Measurements from ENCODE around the gene HK3. TPM values are rescaled to one million over a fixed set of nuclear protein-coding genes. Genes with fewer than 3 reads are reported as not detected.

HK3 gene
- total RNA-seq, 3 donors from 2014 or later = 2.5 to 5.0 (median 4.3) TPM

DNA sequence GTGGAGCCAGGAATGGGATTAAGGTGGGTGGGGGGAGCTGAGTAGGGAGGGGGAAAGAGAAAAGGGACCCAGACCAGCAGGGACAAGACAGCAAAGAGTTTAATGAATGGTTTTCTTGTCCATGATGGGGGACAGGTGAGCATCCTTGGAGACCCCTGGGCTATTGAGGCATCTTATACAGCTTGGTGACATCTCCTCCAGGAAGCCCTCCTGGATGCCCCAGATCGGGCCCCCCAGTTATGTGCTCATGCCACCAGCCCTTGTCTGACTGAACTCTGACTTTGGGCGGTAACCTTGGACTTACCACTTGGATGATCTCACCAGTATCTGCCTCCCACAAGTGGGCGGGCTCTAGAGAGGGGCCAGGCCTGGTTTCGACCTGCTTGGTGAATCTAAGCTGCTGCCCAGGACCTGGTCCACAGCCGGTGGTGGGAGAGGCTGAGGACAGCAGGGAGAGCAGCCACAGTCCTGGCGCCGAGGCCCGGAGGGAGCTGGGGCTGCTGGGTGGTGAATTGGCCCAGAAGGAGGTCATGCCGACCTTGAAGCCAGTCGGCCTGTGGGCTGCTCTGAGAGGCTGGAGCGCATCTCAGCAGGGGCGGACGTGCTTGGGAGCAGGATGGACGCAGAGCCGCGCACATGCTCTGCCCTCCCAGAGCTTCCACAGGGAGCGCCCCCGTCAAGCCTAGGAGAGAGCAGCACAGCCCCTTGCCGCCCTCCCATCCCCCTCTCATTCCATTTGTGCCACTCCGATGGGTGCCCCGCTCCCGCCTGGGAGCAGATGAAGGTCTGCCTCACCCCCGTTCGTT is 52.6 kb downstream of the HK3 start:
- no peaks in the 10 kb centered on the region for H3K4me1 ChIP-seq
- TF ChIP-seq POLR2AphosphoS5 (IDR thresholded peaks at IDR 0.05) = no peak
- no peak for TF ChIP-seq POLR2A (IDR thresholded peaks at IDR 0.05)
- TF ChIP-seq, protein P1, sequence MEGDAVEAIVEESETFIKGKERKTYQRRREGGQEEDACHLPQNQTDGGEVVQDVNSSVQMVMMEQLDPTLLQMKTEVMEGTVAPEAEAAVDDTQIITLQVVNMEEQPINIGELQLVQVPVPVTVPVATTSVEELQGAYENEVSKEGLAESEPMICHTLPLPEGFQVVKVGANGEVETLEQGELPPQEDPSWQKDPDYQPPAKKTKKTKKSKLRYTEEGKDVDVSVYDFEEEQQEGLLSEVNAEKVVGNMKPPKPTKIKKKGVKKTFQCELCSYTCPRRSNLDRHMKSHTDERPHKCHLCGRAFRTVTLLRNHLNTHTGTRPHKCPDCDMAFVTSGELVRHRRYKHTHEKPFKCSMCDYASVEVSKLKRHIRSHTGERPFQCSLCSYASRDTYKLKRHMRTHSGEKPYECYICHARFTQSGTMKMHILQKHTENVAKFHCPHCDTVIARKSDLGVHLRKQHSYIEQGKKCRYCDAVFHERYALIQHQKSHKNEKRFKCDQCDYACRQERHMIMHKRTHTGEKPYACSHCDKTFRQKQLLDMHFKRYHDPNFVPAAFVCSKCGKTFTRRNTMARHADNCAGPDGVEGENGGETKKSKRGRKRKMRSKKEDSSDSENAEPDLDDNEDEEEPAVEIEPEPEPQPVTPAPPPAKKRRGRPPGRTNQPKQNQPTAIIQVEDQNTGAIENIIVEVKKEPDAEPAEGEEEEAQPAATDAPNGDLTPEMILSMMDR (IDR thresholded peaks at IDR 0.05) = no peak
- no peaks in the 10 kb centered on the region for H3K9me3 ChIP-seq
- intact Hi-C loops (cut with DNase I; ENCODE audit: low total_unique reads) = no loop called here
- H3K27me3 ChIP-seq = peaks cover 0 to 67% of the 10 kb centered on the region in 2 donors
- no peaks in the 10 kb centered on the region for H3K36me3 ChIP-seq
- DNase-seq (ENCODE audit: low spot score in 2 of 2) = no peak
- H3K27ac ChIP-seq = no peak overlapping the region
- H3K4me3 ChIP-seq = no peak overlapping the region

DNA sequence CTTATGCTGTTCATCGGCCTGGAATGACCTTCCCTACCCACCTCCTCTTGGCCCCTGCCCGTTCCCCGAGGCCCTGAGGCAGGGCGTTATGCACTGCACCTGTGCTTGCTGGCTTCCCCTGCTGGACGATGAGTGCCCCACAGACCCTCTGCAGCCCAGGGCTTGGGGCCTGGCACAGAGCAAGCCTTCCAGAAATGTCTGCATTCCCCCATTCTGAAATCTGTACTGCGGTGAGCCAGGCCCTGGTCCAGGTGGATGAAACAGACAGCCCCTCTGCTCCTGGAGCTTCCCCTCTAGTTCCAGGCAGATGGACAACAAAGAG is 53.8 kb downstream of the HK3 start:
- Histone ChIP-seq H3K9me3 (no peaks in the 10 kb centered on the region), H3K27ac (no peak overlapping the region), H3K36me3 (no peaks in the 10 kb centered on the region), H3K4me1 (no peaks in the 10 kb centered on the region), H3K27me3 (peaks cover 0 to 64% of the 10 kb centered on the region in 2 donors), H3K4me3 (no peak overlapping the region)
- TF ChIP-seq POLR2A (IDR thresholded peaks at IDR 0.05) (no peak), POLR2AphosphoS5 (IDR thresholded peaks at IDR 0.05) (no peak)
- TF ChIP-seq, protein P1 (IDR thresholded peaks at IDR 0.05) = no peak
- intact Hi-C loops (cut with DNase I; ENCODE audit: low total_unique reads) = no loop called here
- DNase-seq (ENCODE audit: low spot score in 2 of 2) = no peak

DNA sequence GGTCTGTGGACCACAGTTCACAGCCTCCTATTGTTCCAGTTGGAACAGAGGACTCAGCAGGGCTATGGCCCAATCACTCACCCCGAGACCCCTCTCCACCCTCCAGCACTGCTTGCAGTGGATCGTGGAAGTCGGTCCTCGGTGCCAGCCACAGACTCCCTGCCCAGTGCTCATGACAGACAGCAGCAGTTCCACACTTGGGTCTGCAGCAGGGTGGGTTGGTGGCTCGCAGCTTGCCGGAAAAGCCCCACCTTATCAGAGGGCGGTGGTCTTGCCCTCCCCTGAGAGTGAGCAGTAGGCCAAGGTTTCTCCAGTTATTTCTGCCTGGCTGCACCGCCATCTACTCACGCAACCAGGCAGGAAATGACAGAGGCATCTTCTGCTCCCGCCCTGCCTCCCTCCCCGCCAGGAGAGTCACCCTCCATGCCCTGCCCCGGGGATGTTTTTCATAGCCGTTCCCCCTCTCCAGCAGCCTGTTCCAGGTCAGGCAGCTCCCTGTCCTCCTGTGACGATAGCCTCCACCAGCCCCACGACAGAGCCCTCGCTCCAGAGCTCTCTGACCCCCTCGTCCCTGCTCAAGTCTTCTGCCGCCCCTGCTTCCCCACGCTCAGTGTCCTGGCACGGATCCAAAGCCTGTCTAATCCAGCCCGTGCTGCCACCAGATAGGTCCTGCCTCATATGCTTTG is 54.3 kb downstream of the HK3 start:
- intact Hi-C loops (cut with DNase I; ENCODE audit: low total_unique reads) = no loop called here
- Histone ChIP-seq H3K27ac (no peak overlapping the region), H3K36me3 (no peaks in the 10 kb centered on the region), H3K9me3 (no peaks in the 10 kb centered on the region), H3K4me1 (no peaks in the 10 kb centered on the region), H3K4me3 (no peak overlapping the region), H3K27me3 (peaks cover 0 to 63% of the 10 kb centered on the region in 2 donors)
- TF ChIP-seq POLR2AphosphoS5 (IDR thresholded peaks at IDR 0.05) = no peak
- TF ChIP-seq, protein P1 (IDR thresholded peaks at IDR 0.05) = no peak
- TF ChIP-seq POLR2A (IDR thresholded peaks at IDR 0.05) = no peak
- DNase-seq (ENCODE audit: low spot score in 2 of 2) = no peak

DNA sequence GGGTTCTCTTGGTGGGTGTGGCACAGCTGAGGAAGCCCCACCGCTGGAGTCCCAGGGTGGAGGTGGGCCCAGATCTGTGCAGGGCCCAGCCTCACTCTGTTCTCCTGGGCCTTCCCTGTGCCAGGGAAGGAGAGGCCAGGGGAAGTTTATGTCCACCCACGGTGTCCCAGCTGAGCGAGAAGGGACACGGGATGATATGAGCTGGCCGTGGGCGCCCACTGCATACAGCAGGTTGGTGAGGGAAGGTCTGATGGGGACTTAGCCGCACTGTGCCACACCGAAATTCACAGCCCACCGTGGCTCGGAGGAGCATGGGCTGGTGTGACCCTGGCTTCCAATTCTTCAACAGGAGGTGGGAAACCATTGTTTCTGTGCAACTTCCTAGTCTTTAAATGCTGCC is 54.9 kb downstream of the HK3 start:
- no peak for TF ChIP-seq POLR2A (IDR thresholded peaks at IDR 0.05)
- no peak for TF ChIP-seq POLR2AphosphoS5 (IDR thresholded peaks at IDR 0.05)
- TF ChIP-seq, protein P1 (IDR thresholded peaks at IDR 0.05) = no peak
- Histone ChIP-seq H3K27me3 (peaks cover 0 to 58% of the 10 kb centered on the region in 2 donors), H3K9me3 (no peaks in the 10 kb centered on the region), H3K27ac (no peak overlapping the region), H3K4me1 (no peaks in the 10 kb centered on the region), H3K36me3 (no peaks in the 10 kb centered on the region), H3K4me3 (no peak overlapping the region)
- no peak for DNase-seq (ENCODE audit: low spot score in 2 of 2)
- intact Hi-C loops (cut with DNase I; ENCODE audit: low total_unique reads) = no loop called here

DNA sequence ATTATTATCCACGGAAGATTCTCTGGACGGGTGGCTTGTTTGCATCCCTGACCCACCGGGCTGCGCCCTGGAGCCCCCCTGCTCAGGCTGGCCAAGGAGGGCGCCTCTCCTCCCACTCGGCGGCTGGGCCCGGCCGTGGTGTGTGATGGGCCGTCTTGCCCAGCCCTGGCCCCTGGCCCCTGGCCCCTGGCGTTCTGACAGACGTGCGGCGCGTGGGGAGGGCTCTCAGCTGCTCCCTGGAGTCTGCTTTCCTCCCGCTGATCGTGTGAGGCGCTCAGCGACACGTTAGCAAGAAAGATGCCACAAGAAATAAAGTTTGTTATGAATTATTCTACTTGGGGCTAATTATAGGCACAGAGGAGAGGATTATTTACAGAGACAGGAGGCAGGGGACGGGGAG is 55.5 kb downstream of the HK3 start:
- TF ChIP-seq, protein P1 (IDR thresholded peaks at IDR 0.05) = no peak
- TF ChIP-seq POLR2A (IDR thresholded peaks at IDR 0.05) = no peak
- TF ChIP-seq POLR2AphosphoS5 (IDR thresholded peaks at IDR 0.05) = no peak
- Histone ChIP-seq H3K27ac (no peak overlapping the region), H3K4me1 (no peaks in the 10 kb centered on the region), H3K4me3 (no peak overlapping the region), H3K9me3 (no peaks in the 10 kb centered on the region), H3K36me3 (no peaks in the 10 kb centered on the region), H3K27me3 (peaks cover 0 to 56% of the 10 kb centered on the region in 2 donors)
- intact Hi-C loops (cut with DNase I; ENCODE audit: low total_unique reads) = no loop called here
- DNase-seq (ENCODE audit: low spot score in 2 of 2) = no peak
